K562 (cell line): Measurements from ENCODE around the gene STX1A.

Experiments used
- EGR1 ChIP-seq: fragments of 450-650 bp; conservative IDR thresholded peaks from 2 replicates; pipeline ENCODE4 v1.6.1; 2017; ENCODE audit warnings: mild to moderate bottlenecking
- ESRRA ChIP-seq: fragments of 450-650 bp; IDR thresholded peaks from 2 replicates; pipeline ENCODE4 v1.6.1; 2014; ENCODE audit warnings: low read depth, mild to moderate bottlenecking, moderate library complexity, borderline replicate concordance
- MTA1 ChIP-seq: fragments of 450-650 bp; IDR thresholded peaks from 2 replicates; pipeline ENCODE4 v1.6.1; 2017; ENCODE audit warnings: borderline replicate concordance
- NR2C2 ChIP-seq, 2 experiments: fragments of 200-800 bp in 1 of 2; sonication (Bioruptor generic) in 1 of 2; sonication (generic) in 1 of 2; formaldehyde crosslinking in 1 of 2; IDR thresholded peaks; 2 replicates each; pipeline versions ENCODE4 v1.6.1 to v1.8.0; 2016 to 2022; ENCODE audit warnings: mild to moderate bottlenecking in 1 of 2, missing compliant biosample characterization in 1 of 2, missing genetic modification characterization in 1 of 2, missing genetic modification reagents in 1 of 2
- NRF1 ChIP-seq, 2 experiments: fragments of 450-650 bp; IDR thresholded peaks in 1 of 2; conservative IDR thresholded peaks in 1 of 2; 2 replicates each; pipeline ENCODE4 v1.6.1; 2014; ENCODE audit warnings: mild to moderate bottlenecking in 2 of 2
- PHB2 ChIP-seq: fragments of 450-650 bp; IDR thresholded peaks from 2 replicates; pipeline ENCODE4 v1.6.1; 2017; ENCODE audit warnings: low read depth
- RERE ChIP-seq: sonication (generic); formaldehyde crosslinking; IDR thresholded peaks from 2 replicates; pipeline ENCODE4 v1.8.0; 2023; ENCODE audit warnings: missing genetic modification reagents, mild to moderate bottlenecking, borderline replicate concordance

DNA sequence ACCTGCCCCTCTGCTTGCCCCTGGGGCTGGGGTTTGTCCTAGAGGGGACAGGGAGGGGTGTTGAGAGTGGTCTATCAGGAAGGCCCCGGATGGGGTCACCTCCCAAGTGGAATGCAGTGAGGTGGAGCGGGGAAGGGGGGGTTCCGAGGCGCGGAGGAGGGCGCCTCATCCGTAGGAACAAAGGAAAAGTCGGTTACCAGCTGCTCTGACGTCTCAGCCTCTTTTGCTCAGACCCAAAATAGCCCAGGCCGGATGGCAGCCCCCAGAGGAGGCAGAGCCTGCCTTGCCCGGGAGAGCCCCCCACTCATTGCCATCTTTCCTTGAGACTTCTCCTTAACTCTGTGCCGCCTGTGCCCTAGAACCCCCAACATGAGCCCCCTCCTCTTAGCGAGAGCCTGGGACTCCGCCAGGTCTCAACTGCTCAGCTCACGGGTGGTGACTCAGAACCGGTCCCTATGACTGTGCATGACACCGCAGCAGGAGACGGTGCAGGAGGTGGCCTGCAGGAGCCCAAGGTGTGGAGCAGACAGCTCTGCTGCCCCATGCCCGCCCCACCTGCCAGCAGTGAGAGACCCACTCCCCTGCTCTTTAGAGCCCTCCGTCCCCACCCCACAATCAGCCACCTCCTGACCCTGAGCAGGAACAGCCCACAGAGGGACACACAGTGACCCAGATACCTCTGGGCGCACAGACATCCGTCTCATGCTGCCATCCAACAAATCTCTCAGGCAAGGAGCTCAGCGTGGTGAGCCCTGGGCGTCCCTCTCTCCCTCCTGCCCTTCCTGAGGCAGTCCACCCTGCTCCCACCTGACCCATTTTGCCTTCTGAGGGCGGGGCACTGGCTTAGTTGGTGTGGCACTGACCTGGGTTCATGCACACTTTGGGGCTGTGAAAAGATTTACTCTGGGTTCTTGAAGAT lies 13.1 kb downstream of the STX1A start:
- TF ChIP-seq MTA1 (no peak), ESRRA (no peak), PHB2 (no peak), NR2C2 (CRISPR knock-in tag; IDR thresholded peaks at IDR 0.05) (no peak), NR2C2 (tag; IDR thresholded peaks at IDR 0.05) (no peak), EGR1 (no peak), NRF1 (conservative IDR thresholded peaks at IDR 0.05 in 1 of 2, IDR thresholded peaks at IDR 0.05 in 1 of 2) (0 out of 4 replicates have a peak, but pooled peaks of 1 of the 2 experiments have one; percentile 21), RERE (CRISPR knock-in tag) (no peak)
